OCI-LY3 (cell line): Measurements from ENCODE around the gene GRHL3.

Experiments used
- H2AFZ ChIP-seq: fragments of 200-600, 300-600 bp; shearing (Covaris generic); 2 replicates; pipeline ENCODE4 v1.6.0; 2014; ENCODE audit warnings: antibody characterized with exemption, low read depth, low read length
- H3K27ac ChIP-seq: fragments of 200-600, 300-600 bp; sonication (generic); 2 replicates; pipeline ENCODE4 v1.5.1; 2014; ENCODE audit warnings: mild to moderate bottlenecking, low read length, moderate library complexity, mixed read lengths
- H3K27me3 ChIP-seq: fragments of 200-600, 300-600 bp; sonication (generic); 2 replicates; pipeline ENCODE4 v1.6.1; 2014; ENCODE audit warnings: low read depth, low read length, mixed read lengths
- H3K36me3 ChIP-seq: fragments of 200-600, 300-600 bp; sonication (generic); replicated peaks from 2 replicates; pipeline ENCODE3; 2014; ENCODE audit warnings: low read depth, low read length, mixed read lengths
- H3K4me1 ChIP-seq: fragments of 300-600, 200-600 bp; sonication (generic); 2 replicates; pipeline ENCODE4 v1.6.1; 2014; ENCODE audit warnings: low read length, mixed read lengths
- H3K4me2 ChIP-seq: fragments of 200-600, 300-600 bp; sonication (generic); 2 replicates; pipeline ENCODE4 v1.6.1; 2014; ENCODE audit warnings: low read length, mixed read lengths
- H3K4me3 ChIP-seq: fragments of 300-600, 200-600 bp; sonication (generic); 2 replicates; pipeline ENCODE4 v1.5.1; 2014; ENCODE audit warnings: antibody characterized with exemption, mild to moderate bottlenecking, low read length, moderate library complexity
- H3K79me2 ChIP-seq: fragments of 300-600, 200-600 bp; shearing (Covaris generic); 2 replicates; pipeline ENCODE4 v1.6.1; 2014; ENCODE audit warnings: mild to moderate bottlenecking, low read length, mixed read lengths
- H3K9ac ChIP-seq: fragments of 300-600, 200-600 bp; shearing (Covaris generic); 2 replicates; pipeline ENCODE4 v1.6.0; 2014; ENCODE audit warnings: mild to moderate bottlenecking, low read length, moderate library complexity
- H3K9me3 ChIP-seq: fragments of 200-600, 300-600 bp; shearing (Covaris generic); 2 replicates; pipeline ENCODE4 v1.6.1; 2014; ENCODE audit warnings: low read length, mixed read lengths; ENCODE audit not compliant: insufficient read depth
- H4K20me1 ChIP-seq: fragments of 200-600, 300-600 bp; sonication (generic); 2 replicates; pipeline ENCODE4 v1.6.1; 2016; ENCODE audit warnings: low read length, mixed read lengths; ENCODE audit not compliant: insufficient read depth
- EZH2phosphoT487 ChIP-seq: fragments of 200-600 bp; shearing (Covaris generic); IDR thresholded peaks from 2 replicates; pipeline ENCODE4 v1.6.1; 2018; ENCODE audit warnings: antibody characterized with exemption, mixed run types, low read depth
- TF ChIP-seq, protein P1 (sequence below): fragments of 200-600, 300-600 bp; sonication (generic); IDR thresholded peaks from 2 replicates; pipeline ENCODE4 v1.5.1; 2014; ENCODE audit warnings: antibody characterized with exemption, low read length, low read depth

GRHL3 gene

GRCh38 chr1:24382165-24382577 is 63.0 kb downstream of the GRHL3 start:
- H3K4me1 ChIP-seq = peaks cover 33% of the 10 kb centered on the region
- H3K9me3 ChIP-seq = no peaks in the 10 kb centered on the region
- no peaks in the 10 kb centered on the region for H3K27me3 ChIP-seq
- no peak overlapping the region for H2AFZ ChIP-seq
- H3K9ac ChIP-seq = no peak overlapping the region
- no peak overlapping the region for H3K4me3 ChIP-seq
- H3K36me3 ChIP-seq = peaks cover 6% of the 10 kb centered on the region
- no peak overlapping the region for H3K4me2 ChIP-seq
- H3K27ac ChIP-seq = no peak overlapping the region
- TF ChIP-seq, protein P1, sequence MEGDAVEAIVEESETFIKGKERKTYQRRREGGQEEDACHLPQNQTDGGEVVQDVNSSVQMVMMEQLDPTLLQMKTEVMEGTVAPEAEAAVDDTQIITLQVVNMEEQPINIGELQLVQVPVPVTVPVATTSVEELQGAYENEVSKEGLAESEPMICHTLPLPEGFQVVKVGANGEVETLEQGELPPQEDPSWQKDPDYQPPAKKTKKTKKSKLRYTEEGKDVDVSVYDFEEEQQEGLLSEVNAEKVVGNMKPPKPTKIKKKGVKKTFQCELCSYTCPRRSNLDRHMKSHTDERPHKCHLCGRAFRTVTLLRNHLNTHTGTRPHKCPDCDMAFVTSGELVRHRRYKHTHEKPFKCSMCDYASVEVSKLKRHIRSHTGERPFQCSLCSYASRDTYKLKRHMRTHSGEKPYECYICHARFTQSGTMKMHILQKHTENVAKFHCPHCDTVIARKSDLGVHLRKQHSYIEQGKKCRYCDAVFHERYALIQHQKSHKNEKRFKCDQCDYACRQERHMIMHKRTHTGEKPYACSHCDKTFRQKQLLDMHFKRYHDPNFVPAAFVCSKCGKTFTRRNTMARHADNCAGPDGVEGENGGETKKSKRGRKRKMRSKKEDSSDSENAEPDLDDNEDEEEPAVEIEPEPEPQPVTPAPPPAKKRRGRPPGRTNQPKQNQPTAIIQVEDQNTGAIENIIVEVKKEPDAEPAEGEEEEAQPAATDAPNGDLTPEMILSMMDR = no peak
- no peak for TF ChIP-seq EZH2phosphoT487
- no peaks in the 10 kb centered on the region for H4K20me1 ChIP-seq
- H3K79me2 ChIP-seq = no peaks in the 10 kb centered on the region

DNA sequence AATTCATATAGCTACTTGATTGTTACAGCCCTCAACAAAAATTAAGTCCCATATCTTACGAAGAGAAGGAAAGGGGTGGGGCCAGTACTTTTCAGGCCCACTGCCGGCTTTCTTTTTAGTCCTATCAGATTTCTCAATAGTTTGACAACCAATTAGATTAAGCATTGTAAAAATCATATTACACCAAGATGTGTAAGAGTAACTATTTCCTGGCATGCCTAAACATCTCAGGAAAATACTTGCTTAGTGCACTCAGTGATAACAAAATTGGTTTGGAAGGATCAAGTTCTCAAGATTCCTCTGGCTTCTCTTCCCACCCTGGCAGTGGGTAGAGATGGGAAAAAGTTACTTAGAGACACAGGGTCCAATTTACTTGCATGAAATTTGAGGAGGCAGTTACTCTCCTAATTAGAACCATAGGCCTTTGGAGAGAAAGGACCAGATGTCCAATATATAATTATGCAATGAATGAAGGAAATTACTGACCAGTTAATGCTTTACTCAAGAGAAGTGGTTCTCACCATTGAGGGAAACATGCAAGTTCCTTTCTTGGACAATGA is 64.3 kb downstream of the GRHL3 start:
- H3K79me2 ChIP-seq = no peaks in the 10 kb centered on the region
- no peak overlapping the region for H3K27ac ChIP-seq
- no peak overlapping the region for H3K9ac ChIP-seq
- TF ChIP-seq, protein P1 = no peak
- no peak for TF ChIP-seq EZH2phosphoT487
- no peaks in the 10 kb centered on the region for H3K9me3 ChIP-seq
- no peak overlapping the region for H3K4me2 ChIP-seq
- no peak overlapping the region for H3K4me3 ChIP-seq
- peaks cover 46% of the 10 kb centered on the region for H3K4me1 ChIP-seq
- no peak overlapping the region for H2AFZ ChIP-seq
- peaks cover 6% of the 10 kb centered on the region for H3K36me3 ChIP-seq
- no peaks in the 10 kb centered on the region for H4K20me1 ChIP-seq
- H3K27me3 ChIP-seq = no peaks in the 10 kb centered on the region

GRCh38 chr1:24384251-24385090 is 65.3 kb downstream of the GRHL3 start:
- Histone ChIP-seq H2AFZ (no peak overlapping the region), H3K27ac (peak overlapping the region; percentile 16; the same call in 1 of the 2 replicates)

More at GRCh38 chr1:24384251-24385090, 65.3 kb downstream of the GRHL3 start:
- Histone ChIP-seq H3K27me3 (no peaks in the 10 kb centered on the region), H3K9me3 (no peaks in the 10 kb centered on the region), H3K79me2 (no peaks in the 10 kb centered on the region), H4K20me1 (no peaks in the 10 kb centered on the region), H3K4me1 (peaks cover 53% of the 10 kb centered on the region), H3K9ac (no peak overlapping the region), H3K36me3 (peaks cover 6% of the 10 kb centered on the region), H3K4me2 (peak overlapping the region; percentile 42), H3K4me3 (no peak overlapping the region)
- TF ChIP-seq, protein P1 = no peak
- TF ChIP-seq EZH2phosphoT487 = no peak
